HCEC 1CT (cell line): ENCODE data around the gene GJC2.

Source experiments
- DNase-seq: peaks from one replicate; pipeline ENCODE4 v3.0.0-alpha.2; 2017

GJC2 gene

GRCh38 chr1:228146417-228147150, 3.1 kb upstream of the GJC2 start:
- no peak for DNase-seq

GRCh38 chr1:228147151-228147693, 2.5 kb upstream of the GJC2 start:
- DNase-seq, result no peak

- no peak for DNase-seq
Observed at GRCh38 chr1:228147768-228148167, 2.0 kb upstream of the GJC2 start.

GRCh38 chr1:228148196-228148861, 1.4 kb upstream of the GJC2 start:
- no peak for DNase-seq

GRCh38 chr1:228148935-228149405, 760 bp upstream of the GJC2 start:
- no peak for DNase-seq

- no peak for DNase-seq
Observed at GRCh38 chr1:228150120-228150460, 360 bp downstream of the GJC2 start.

GRCh38 chr1:228150461-228151179, 890 bp downstream of the GJC2 start:
- peak; percentile 18 for DNase-seq

- no peak for DNase-seq
Observed at GRCh38 chr1:228151180-228151925, 1.6 kb downstream of the GJC2 start.

- no peak for DNase-seq
Observed at GRCh38 chr1:228152097-228152917, 2.6 kb downstream of the GJC2 start.

- no peak for DNase-seq
Observed at GRCh38 chr1:228152918-228153258, 3.2 kb downstream of the GJC2 start.

GRCh38 chr1:228154021-228154669, 4.4 kb downstream of the GJC2 start:
- no peak for DNase-seq

GRCh38 chr1:228154670-228155571, 5.2 kb downstream of the GJC2 start:
- no peak for DNase-seq

GRCh38 chr1:228155596-228156514, 6.1 kb downstream of the GJC2 start:
- DNase-seq, result no peak

- no peak for DNase-seq
Observed at GRCh38 chr1:228156515-228156881, 6.8 kb downstream of the GJC2 start.

- no peak for DNase-seq
Observed at GRCh38 chr1:228156941-228157728, 7.4 kb downstream of the GJC2 start.

GRCh38 chr1:228157729-228158126, 8.0 kb downstream of the GJC2 start:
- DNase-seq, result no peak

GRCh38 chr1:228158151-228159007, 8.6 kb downstream of the GJC2 start:
- DNase-seq, result no peak
